HG03439 (cell line): Measurements from ENCODE around the gene LRMDA.

Experiments
- ATAC-seq: cut with Tn5 transposase; IDR thresholded peaks from one replicate; pipeline ENCODE4 v1.9.1; 2021; ENCODE audit warnings: mild to moderate bottlenecking, moderate library complexity; ENCODE audit not compliant: unreplicated experiment

Gene LRMDA

GRCh38 chr10:75401569-75402485 lies 29.6 kb upstream of the LRMDA start, which contains the start of gene ZNF503:
Gene ZNF503 (minus strand): TSS chr10:75401764. CDS start chr10:75401419, 345 bp downstream.
- ATAC-seq = peak; percentile 47

GRCh38 chr10:75402486-75403143 lies 28.8 kb upstream of the LRMDA start:
- ATAC-seq = no peak

GRCh38 chr10:75403144-75403938 lies 28.1 kb upstream of the LRMDA start:
- no peak for ATAC-seq

- no peak for ATAC-seq
Observed at GRCh38 chr10:75403939-75404814, 27.2 kb upstream of the LRMDA start.

- no peak for ATAC-seq
Observed at GRCh38 chr10:75404815-75405597, 26.4 kb upstream of the LRMDA start.

- no peak for ATAC-seq
Observed at GRCh38 chr10:75405598-75406461, 25.6 kb upstream of the LRMDA start.

- ATAC-seq = no peak
Observed at GRCh38 chr10:75406462-75407223, 24.8 kb upstream of the LRMDA start.

GRCh38 chr10:75407224-75407712 lies 24.2 kb upstream of the LRMDA start:
- no peak for ATAC-seq

GRCh38 chr10:75407713-75408508 lies 23.5 kb upstream of the LRMDA start:
- no peak for ATAC-seq

GRCh38 chr10:75408509-75408875 lies 22.9 kb upstream of the LRMDA start:
- ATAC-seq = no peak

- ATAC-seq = no peak
Observed at GRCh38 chr10:75408911-75409885, 22.2 kb upstream of the LRMDA start.

- ATAC-seq = no peak
Observed at GRCh38 chr10:75410132-75411005, 21.1 kb upstream of the LRMDA start.

GRCh38 chr10:75414527-75414926 lies 16.9 kb upstream of the LRMDA start:
- no peak for ATAC-seq

GRCh38 chr10:75417522-75417927 lies 13.9 kb upstream of the LRMDA start:
- ATAC-seq = no peak

GRCh38 chr10:75418293-75418692 lies 13.1 kb upstream of the LRMDA start:
- no peak for ATAC-seq
